Measurements from ENCODE around the gene EXOC3. TPM values are rescaled to one million over a fixed set of nuclear protein-coding genes. Genes with fewer than 3 reads are reported as not detected.
A peak's percentile ranks its signal among the peaks of the same experiment; 100 is the strongest.

The EXOC3 gene
- total RNA-seq, 1 experiment from 2014 or later, result 31.3 TPM

DNA sequence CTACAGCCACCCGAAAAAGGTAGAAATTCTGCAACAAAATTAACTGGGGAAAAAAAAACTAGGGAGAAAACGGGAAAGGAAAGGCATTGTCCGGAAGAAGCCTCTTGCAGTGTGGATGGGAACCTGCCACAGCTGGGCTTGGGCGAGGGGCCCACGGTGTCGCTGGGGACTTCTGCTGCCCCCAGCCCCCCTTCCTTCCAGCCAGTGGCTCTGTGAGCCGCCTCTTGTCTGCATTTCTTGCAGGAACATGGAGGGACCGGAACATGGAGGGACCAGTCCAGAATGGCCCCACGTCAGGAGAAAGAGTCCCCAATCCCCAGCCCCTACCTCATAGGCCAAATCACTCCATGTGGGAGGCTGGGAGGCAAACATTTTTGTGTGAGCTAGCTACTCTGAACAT lies 36.9 kb upstream of the EXOC3 start:
- H3K9me3 ChIP-seq (ENCODE audit: low read length), result no peaks in the 10 kb centered on the region
- ATAC-seq (no peak), DNase-seq (no peak)
- no peak overlapping the region for H3K4me3 ChIP-seq (ENCODE audit: low read length)
- no peaks in the 10 kb centered on the region for H3F3A ChIP-seq (ENCODE audit: low read length, unreplicated experiment)
- H3K79me2 ChIP-seq (ENCODE audit: low read length), result no peaks in the 10 kb centered on the region
- no peak for TF ChIP-seq EZH2phosphoT487 (IDR thresholded peaks at IDR 0.05; ENCODE audit: borderline replicate concordance, low read length)
- TF ChIP-seq EZH2 (IDR thresholded peaks at IDR 0.05; ENCODE audit: low read length, unreplicated experiment), result no peak
- TF ChIP-seq, protein P1, sequence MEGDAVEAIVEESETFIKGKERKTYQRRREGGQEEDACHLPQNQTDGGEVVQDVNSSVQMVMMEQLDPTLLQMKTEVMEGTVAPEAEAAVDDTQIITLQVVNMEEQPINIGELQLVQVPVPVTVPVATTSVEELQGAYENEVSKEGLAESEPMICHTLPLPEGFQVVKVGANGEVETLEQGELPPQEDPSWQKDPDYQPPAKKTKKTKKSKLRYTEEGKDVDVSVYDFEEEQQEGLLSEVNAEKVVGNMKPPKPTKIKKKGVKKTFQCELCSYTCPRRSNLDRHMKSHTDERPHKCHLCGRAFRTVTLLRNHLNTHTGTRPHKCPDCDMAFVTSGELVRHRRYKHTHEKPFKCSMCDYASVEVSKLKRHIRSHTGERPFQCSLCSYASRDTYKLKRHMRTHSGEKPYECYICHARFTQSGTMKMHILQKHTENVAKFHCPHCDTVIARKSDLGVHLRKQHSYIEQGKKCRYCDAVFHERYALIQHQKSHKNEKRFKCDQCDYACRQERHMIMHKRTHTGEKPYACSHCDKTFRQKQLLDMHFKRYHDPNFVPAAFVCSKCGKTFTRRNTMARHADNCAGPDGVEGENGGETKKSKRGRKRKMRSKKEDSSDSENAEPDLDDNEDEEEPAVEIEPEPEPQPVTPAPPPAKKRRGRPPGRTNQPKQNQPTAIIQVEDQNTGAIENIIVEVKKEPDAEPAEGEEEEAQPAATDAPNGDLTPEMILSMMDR (conservative IDR thresholded peaks at IDR 0.05; ENCODE audit: low read depth, low read length), result no peak
- ChIA-PET CTCF (no interaction called here), POLR2A (ENCODE audit: unreplicated experiment) (no interaction called here)
- no peak overlapping the region for H3K27ac ChIP-seq (ENCODE audit: low read length)
- H4K20me1 ChIP-seq (ENCODE audit: low read length), result no peaks in the 10 kb centered on the region
- intact Hi-C loops (cut with micrococcal nuclease), result no loop called here
- H3K4me1 ChIP-seq (ENCODE audit: insufficient read depth, low read length), result peaks cover 10% of the 10 kb centered on the region
- H3K36me3 ChIP-seq (ENCODE audit: low read depth, low read length), result no peaks in the 10 kb centered on the region
- no peak overlapping the region for H3K9ac ChIP-seq (ENCODE audit: low read length)
- H3K4me2 ChIP-seq (ENCODE audit: low read length), result no peak overlapping the region
- no peak overlapping the region for H2AFZ ChIP-seq (ENCODE audit: low read length)
- no peaks in the 10 kb centered on the region for H3K27me3 ChIP-seq (ENCODE audit: low read length)
- BruUV-seq (replicated peaks), result no TSS peak
- H3K9me2 ChIP-seq (replicated peaks; ENCODE audit: low read length), result no peaks in the 10 kb centered on the region

DNA sequence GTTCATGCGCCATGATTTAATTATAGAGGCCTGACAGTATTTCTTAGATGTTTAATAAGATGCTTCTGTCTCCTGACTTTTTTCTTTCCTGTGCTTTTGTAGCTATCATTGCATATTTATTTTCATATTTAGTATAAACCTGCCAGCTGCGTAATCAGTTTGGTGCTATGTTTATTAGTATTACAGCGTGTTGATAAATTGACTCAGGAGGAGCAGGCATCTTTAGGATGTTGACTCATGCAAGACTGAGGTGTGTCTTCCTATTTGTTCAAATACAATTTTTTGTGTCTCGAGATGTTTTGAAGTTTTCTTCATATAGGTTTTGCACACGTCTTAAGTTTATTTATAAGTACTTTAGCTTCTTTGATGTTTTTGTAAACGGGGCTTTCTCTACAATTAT lies 35.9 kb upstream of the EXOC3 start:
- H3K4me1 ChIP-seq (ENCODE audit: insufficient read depth, low read length), result peaks cover 8% of the 10 kb centered on the region
- CTCF ChIA-PET, result no interaction called here

DNA sequence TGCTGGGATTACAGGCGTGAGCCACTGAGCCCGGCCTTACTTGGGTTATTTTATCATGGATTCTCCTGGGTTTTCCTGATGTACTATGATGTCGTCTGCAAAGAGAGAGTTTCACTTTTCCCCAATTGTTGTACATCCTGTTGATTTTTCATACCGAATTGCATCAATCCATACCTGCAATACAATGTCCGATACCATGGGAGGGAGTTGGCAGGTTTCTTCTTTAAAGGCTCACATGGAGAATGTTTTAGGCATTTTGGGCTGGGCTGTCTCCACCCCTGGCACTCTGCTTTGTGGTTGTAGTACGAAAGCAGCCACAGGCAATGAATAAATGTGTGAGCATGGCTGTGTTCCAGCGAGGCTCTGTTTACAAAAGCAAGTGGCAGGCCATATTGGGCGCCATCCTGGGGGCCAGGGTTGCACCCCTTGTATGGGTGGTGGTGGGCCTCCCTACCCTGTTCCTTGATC lies 35.1 kb upstream of the EXOC3 start:
- H3K9me3 ChIP-seq (ENCODE audit: low read length), result no peaks in the 10 kb centered on the region
- H3K27me3 ChIP-seq (ENCODE audit: low read length), result no peaks in the 10 kb centered on the region
- H2AFZ ChIP-seq (ENCODE audit: low read length), result no peak overlapping the region
- no peak overlapping the region for H3K4me2 ChIP-seq (ENCODE audit: low read length)
- no peak overlapping the region for H3K27ac ChIP-seq (ENCODE audit: low read length)
- no peak overlapping the region for H3K9ac ChIP-seq (ENCODE audit: low read length)
- no peaks in the 10 kb centered on the region for H3K79me2 ChIP-seq (ENCODE audit: low read length)
- H3K4me1 ChIP-seq (ENCODE audit: insufficient read depth, low read length), result peaks cover 8% of the 10 kb centered on the region
- no peaks in the 10 kb centered on the region for H3K36me3 ChIP-seq (ENCODE audit: low read depth, low read length)
- ATAC-seq (peak; percentile 50; the same call in 1 of the 2 replicates), DNase-seq (peak; percentile 43)
- BruUV-seq (replicated peaks), result no TSS peak
- H3K4me3 ChIP-seq (ENCODE audit: low read length), result no peak overlapping the region
- intact Hi-C loops (cut with micrococcal nuclease), result no loop called here
- H3K9me2 ChIP-seq (replicated peaks; ENCODE audit: low read length), result no peaks in the 10 kb centered on the region
- H4K20me1 ChIP-seq (ENCODE audit: low read length), result no peaks in the 10 kb centered on the region
- H3F3A ChIP-seq (ENCODE audit: low read length, unreplicated experiment), result no peaks in the 10 kb centered on the region
- TF ChIP-seq EZH2 (IDR thresholded peaks at IDR 0.05; ENCODE audit: low read length, unreplicated experiment), result no peak
- no peak for TF ChIP-seq EZH2phosphoT487 (IDR thresholded peaks at IDR 0.05; ENCODE audit: borderline replicate concordance, low read length)
- TF ChIP-seq, protein P1 (conservative IDR thresholded peaks at IDR 0.05; ENCODE audit: low read depth, low read length), result no peak
- ChIA-PET POLR2A (ENCODE audit: unreplicated experiment) (no interaction called here), CTCF (no interaction called here)

More for the DNA sequence above, 35.9 kb upstream of the EXOC3 start:
- Histone ChIP-seq H3K4me3 (ENCODE audit: low read length) (no peak overlapping the region), H3K9me2 (replicated peaks; ENCODE audit: low read length) (no peaks in the 10 kb centered on the region), H4K20me1 (ENCODE audit: low read length) (no peaks in the 10 kb centered on the region), H3K9ac (ENCODE audit: low read length) (no peak overlapping the region), H2AFZ (ENCODE audit: low read length) (no peak overlapping the region), H3F3A (ENCODE audit: low read length, unreplicated experiment) (no peaks in the 10 kb centered on the region), H3K27me3 (ENCODE audit: low read length) (no peaks in the 10 kb centered on the region), H3K4me2 (ENCODE audit: low read length) (0 out of 2 replicates have a peak overlapping the region, but pooled peaks have one; percentile 11), H3K27ac (ENCODE audit: low read length) (no peak overlapping the region), H3K36me3 (ENCODE audit: low read depth, low read length) (no peaks in the 10 kb centered on the region), H3K79me2 (ENCODE audit: low read length) (no peaks in the 10 kb centered on the region), H3K9me3 (ENCODE audit: low read length) (no peaks in the 10 kb centered on the region)
- POLR2A ChIA-PET (ENCODE audit: unreplicated experiment), result no interaction called here
- BruUV-seq (replicated peaks), result no TSS peak
- TF ChIP-seq, protein P1 (conservative IDR thresholded peaks at IDR 0.05; ENCODE audit: low read depth, low read length), result no peak
- TF ChIP-seq EZH2 (IDR thresholded peaks at IDR 0.05; ENCODE audit: low read length, unreplicated experiment) (no peak), EZH2phosphoT487 (IDR thresholded peaks at IDR 0.05; ENCODE audit: borderline replicate concordance, low read length) (no peak)
- DNase-seq (peak; percentile 63), ATAC-seq (peak; percentile 96)
- intact Hi-C loops (cut with micrococcal nuclease), result no loop called here
